ENCODE data around the gene THYN1.
A peak's percentile ranks its signal among the peaks of the same experiment; 100 is the strongest.
"Not testable (repeated sequence)": the region's sequence is repeated elsewhere in the genome, so short reads cannot be mapped to it uniquely, and the experiment has no call there.

THYN1 gene

DNA sequence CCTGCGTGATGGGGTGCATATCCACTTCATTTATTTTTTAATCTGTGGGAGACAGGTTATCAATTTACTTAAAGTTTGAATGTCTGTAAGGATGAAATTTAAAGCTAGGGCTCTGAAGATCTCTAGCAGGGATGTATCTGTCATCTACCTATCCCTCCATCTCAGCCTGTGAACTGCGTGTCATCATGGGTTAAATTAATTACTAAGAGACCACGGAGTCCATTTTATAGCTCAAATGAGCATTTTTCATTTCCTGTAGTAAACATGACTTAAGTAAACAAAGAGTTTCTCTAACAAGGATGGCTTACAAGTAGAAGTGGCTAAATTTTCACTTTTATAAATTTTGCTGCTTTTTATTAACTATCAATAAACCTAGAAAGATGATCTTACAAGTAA is 20.2 kb upstream of the THYN1 start:
- no peak for DNase-seq

DNA sequence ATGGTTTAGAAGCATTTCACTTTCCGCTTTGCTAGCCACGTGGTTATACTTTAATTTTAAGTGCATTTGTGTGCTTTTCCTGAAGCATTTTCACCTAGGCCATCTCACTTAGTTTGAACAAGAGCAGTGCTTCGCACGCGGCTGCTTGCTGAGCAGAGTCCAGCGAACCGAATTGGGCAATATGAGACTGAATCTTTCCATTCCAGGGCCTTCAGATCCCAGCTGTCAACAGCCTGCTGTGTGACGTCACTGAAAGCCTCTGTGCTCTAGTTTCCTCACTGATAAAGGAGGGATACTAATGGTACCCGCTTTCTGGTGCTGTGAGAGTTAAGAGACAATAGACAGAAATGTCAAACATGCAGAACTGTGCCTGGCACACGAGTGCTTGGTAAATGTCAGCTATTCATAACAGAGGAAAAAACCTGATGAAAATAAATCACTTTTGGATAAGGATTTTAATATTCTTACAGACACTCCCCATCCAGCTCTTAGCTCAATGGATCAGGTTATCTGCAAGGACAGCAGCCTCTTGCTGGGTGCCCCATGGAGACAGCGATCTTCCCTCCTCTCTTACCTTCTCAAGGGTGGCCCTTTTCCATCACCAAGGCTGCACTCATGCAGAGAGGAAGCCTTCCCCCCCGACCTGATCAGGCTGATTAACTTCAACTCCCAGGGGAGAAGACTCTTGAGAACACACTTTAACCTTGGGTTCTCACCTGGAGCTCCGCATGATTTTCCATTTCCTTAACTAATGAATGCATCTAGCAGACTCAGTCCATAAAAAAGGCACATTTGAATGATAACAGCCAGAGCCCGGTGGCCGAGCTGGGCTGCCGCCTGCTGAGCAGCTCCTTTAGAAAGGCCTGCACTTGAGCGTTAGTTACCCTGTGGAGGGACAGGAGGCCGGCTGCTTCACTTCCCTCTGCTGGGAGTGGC is 19.5 kb upstream of the THYN1 start:
- no peak for DNase-seq

DNA sequence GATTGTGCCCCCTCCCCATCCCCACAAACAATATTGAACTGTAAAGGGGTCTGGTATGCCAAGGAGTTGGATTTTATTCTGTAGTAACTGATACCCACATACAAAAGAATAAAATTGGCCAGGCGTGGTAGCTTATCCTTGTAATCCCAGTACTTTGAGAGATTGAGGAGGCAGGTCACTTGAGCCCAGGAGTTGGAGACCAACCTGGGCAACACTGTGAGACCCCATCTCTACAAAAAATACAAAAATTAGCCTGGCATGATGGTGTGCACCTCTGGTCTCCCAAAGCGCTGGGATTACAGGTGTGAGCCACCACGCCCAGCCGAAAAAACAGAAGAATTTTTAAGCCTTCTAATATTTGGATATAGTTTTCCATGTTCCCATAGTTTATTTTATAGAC is 18.8 kb upstream of the THYN1 start:
- DNase-seq = no peak

DNA sequence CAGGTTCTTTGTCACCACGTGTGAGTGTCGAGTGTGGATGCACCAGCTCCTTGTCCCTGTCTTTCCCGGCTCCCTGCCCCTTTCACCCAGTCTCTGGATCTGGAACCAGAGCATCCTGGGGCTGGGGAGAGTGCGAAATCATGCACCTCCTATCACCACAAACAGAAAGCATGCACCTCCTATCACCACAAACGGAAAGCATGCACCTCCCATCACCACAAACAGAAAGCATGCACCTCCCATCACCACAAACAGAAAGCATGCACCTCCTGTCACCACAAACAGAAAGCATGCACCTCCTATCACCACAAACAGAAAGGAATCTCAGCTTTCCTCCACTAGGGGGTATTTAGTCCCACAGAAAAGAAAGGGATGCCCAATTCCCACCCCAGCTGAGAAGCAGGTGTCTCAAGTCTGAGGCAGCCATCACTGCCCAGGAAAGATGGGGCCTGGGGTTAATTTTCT is 17.1 kb upstream of the THYN1 start:
- DNase-seq = no peak

DNA sequence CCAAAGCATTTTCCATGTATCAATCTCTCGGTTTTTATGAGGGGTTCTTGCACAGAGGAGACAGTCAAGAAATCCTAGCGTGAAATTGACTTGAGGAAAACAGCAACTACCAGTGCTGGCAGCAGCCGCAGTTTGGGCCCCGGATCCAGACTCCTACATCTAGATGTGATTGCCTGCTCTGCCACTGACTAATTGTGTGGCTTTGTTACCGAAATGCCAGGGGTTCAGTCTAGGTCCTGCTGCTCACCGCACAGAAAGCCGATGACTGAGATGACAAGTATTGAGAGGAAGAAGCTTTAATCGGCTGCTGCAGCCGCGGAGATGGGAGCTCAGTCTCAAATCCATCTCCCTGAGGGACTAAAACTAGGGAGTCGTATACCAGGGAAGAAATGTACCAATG is 14.8 kb upstream of the THYN1 start:
- DNase-seq = no peak

DNA sequence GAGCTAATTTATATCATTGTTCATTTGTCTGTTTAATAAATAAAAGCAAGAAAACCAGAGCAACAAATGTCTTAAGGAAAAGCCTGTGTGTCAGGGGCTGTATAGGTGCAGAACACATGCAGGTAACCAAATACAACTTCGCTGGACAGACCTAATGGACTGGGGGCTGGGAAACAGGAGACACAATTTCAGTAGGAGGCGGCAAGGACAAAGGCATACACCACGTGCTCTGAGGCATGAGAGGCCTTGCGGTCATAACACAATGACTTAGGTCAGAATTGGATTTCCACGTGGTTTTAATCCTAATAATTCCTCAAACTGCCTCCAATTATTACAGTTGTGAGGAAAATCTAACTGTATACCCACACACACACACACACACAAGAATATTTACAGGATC is 14.3 kb upstream of the THYN1 start:
- DNase-seq = no peak

DNA sequence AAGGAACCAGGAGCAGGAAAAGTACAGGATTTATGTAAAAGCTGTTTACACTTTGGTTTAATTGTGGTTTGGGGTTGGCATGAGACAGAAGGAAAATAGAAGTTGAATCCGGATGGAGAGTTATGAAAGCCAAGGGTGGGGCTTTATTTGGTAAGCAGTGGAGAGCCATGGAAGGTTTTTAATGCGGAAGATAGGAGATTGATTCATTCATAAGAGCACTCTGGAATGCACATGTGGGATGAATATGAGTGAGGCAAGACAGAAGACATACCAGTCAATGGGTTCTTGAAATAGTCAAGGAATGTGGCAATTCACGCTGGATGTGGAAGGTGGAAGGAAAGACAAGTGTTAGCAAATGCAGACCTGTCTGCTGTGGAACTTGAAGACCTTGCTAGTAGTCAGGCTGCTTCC is 13.7 kb upstream of the THYN1 start:
- no peak for DNase-seq

DNA sequence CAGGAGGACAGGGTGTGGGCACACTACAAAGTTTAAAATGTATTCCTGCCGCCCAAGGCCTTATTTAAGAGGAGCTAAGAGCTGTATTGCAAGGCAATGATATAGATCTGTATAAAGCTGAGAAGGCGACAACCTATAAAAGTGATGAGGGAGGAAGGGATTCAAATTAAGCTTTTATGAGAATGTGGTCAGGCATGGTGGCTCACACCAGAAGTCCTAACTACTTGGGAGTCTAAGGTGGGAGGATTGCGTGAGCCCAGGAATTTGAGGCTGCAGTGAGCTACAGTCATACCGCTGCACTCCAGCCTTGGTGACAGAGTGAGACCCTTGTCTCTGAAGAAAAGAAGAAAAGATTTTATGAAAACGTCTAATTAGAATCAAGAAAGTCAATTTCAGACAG is 13.3 kb upstream of the THYN1 start:
- no peak for DNase-seq

DNA sequence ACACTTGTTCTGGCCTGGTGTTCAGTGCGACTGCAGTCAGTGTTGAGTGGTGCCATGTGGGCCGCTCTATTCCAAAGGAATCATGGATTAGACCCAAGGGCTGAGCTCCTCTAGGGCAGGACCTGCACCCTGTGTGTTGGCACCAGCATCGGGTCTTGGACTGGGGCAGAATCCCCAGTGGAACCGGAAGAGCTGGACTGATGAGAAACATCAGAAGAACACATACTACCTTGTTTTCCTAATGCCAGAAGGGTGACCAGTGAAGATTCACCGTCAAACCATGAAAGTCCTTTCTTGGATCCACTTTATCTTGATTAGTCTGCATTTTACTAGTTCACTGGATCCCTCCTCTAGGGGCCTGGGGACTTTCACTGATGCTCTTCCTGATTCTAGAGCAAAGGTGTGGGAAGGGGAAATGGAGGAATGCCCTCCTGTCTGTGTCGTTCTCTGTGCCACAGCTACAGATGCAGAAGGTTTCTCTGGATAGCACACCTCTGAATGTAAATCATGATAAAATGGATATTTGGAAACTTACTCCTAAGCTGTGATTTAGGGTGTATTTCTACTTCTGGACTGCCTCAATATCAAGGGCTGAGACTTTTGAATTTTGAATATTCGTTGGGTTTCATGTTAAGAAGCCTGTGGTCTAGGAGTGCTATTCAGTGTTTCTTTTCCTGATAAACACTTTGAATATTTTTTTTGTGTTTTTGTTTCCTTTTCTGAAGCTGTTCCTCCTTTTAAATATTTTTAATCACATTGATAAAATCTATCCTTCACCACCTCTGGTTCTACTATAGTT is 12.0 kb upstream of the THYN1 start:
- DNase-seq = no peak

DNA sequence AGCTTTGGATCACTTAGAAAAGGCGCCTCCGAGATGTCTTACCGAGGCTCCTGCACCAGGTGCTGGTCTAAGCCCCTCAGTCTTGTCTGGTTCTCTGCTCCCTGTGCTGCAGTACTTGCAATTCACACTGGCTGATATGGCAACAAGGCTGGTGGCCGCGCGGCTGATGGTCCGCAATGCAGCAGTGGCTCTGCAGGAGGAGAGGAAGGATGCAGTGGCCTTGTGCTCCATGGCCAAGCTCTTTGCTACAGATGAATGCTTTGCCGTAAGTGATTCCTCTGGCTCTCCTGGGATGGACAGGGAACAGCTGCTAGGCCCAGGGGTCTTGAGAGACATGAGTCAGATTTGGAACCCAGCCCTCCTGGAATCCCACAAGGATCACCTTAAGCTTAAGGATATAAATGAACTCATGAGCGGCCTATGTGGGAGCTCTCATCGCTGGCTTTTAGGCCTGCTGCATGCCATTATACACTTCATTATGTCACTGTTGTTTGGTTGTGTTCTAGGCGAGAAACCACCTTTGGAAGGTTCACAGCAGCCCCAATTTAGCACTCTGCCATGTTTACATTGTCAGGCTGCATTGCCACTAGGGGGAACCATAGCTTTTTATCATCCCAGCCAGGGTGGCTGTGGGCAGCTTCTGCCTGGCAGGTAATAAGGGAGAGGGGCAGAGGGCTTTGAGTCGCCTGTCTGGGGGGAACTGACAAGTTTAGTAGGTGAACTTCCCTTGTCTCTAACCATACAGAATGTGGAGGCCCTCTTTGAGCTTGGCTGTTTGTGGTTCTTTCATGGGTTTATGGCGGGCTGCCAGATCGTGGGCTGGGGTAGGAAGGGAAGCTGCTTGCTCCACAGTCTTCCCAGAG is 8.7 kb upstream of the THYN1 start:
- DNase-seq = peak; percentile 29

DNA sequence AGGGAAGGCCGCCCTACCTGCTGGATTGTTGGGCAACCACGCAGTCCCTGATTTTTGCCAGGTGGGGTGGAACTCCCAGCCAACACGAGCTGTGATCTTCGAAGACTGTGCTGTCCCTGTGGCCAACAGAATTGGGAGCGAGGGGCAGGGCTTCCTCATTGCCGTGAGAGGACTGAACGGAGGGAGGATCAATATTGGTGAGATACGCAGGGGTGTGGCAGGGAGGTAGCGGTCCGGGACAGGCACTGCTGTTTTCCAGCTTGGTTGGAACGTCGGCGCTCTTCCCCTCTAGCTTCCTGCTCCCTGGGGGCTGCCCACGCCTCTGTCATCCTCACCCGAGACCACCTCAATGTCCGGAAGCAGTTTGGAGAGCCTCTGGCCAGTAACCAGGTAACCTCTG is 7.8 kb upstream of the THYN1 start:
- DNase-seq = no peak

DNA sequence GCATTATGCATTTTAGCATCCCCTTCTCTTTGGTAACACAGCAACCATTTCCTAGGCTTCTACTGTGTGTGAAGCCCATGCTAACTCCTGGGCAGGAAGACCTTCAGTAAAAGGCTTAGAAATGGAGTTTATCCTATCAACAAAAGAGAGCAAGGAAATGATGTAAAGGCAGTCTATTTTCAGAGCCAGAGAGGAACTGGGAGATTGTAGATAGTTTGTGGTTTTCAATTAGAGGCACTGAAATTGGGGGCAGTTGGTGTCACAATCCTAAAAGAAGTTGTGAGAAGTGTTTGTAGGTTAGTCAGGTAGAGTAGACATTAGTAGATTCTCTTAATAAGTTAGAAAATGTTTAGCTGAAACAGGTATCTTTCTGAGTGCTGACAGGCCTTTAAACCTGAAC is 7.4 kb upstream of the THYN1 start:
- no peak for DNase-seq

DNA sequence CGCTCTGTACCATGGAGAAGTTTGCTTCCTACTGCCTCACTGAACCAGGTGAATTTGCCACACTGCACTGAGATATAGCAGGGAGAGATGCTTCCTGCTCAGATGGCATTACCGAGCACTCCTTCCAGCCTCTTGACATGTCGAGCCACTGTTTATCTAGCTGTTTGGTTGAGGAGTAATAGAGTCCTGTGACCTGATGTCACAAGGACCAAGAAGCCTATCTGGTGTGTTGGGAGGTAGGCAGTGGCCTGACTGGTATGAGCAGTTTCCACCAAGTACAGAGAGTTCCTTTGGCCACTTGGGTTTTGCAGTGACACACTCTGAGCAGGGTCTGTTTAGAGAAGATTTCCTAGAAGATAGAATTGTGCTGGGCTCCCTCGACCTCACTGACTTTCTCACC is 5.4 kb upstream of the THYN1 start:
- DNase-seq = no peak

DNA sequence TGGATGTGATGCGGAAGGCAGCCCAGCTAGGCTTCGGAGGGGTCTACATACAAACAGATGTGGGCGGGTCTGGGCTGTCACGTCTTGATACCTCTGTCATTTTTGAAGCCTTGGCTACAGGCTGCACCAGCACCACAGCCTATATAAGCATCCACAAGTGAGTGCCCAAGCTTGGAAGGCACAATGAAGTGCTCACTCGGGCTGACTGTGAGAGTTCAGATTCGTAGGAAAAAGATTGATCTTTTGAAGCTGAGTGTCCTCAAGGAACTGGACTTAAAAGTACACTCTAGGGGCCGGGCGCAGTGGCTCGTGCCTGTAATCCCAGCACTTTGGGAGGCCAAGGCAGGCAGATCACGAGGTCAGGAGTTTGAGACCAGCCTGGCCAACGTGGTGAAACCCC is 3.9 kb upstream of the THYN1 start:
- no peak for DNase-seq

DNA sequence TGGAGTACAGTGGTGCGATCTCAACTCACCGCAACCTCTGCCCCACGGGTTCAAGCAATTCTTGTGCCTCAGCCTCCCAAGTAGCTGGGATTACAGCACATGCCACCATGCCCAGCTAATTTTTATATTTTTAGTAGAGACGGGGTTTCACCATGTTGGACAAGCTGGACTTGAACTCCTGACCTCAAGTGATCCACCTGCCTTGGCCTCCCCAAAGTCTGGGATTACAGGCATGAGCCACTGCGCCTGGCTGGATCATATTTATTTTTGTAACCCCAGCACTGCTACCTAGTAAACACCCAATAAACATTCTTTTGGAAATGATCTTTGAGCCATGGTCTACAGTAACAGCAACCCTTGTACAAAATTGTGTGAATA is 2.0 kb upstream of the THYN1 start:
- DNase-seq = not testable (repeated sequence)

DNA sequence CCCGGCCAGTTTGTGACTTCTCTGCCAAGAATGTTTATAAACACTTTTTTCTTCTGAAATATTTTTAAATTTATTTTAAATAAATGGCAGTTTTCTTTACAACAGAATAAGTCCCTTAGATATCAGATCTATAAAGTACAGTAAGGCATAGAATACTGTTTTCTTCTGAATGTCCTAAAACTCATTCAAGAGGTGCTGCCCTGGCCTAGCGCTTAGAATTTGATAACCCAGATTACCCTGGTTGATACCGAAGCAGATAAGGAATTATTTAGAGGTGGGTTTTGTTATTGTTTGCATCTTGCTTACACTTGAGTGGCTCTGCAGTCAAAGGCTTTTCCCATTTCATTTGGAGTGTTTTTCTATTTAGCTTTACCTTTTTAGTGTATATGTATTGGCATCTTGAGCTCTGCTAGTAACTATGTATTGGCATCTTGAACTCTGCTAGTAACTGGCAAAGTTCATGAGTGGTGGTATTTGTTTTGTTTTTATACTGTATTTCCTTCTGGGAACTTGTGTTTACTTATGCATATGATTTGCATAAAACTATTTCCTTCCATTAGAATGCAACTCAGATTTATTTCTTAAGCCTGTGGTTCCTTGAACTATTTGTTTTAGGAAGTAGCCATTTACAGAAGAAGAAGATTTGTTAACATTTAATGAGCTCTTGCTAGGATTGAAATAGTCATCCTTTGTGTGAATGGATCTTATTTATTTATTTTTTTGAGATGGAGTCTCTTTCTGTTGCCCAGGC is 1.5 kb upstream of the THYN1 start:
- DNase-seq = no peak

DNA sequence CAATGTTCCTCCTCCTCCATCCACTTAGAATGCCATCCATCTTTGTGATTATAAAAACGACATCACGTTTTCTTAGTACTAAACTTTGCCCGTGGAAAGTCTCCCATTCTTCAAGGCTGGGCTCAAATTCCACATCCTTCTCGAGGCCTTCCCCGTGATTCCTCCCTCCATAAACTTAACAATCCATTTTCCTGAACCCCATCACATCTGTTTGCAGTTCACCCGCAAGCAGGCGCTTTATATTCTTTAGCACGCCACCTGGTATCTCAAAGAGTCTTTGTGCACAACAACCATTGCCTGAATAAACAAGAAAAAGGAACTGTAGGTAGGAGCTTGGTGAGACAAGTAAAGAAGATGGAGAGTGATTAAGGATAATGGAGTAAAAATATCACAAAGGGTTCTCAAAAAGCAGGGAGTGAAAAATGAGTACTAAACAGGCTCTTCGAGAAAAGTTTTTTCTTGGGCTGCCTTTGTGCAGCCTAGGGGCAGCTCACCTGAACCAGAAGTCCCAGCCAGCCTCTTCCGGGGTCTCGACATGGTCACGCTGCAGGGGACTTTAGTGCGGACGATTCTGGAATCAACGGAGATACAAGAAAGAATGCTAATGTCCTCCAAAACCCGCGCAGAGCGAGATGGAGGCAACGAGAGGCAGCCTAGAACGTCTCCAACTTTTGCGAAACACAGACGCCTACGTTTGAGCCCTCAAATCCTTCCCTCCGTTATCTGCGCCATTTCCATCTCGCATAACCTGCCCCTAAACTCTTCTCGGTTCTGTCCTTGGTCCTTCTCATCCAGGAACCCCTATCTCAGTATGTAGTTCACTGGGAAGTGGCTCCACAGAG is 585 bp downstream of the THYN1 start:
- no peak for DNase-seq

DNA sequence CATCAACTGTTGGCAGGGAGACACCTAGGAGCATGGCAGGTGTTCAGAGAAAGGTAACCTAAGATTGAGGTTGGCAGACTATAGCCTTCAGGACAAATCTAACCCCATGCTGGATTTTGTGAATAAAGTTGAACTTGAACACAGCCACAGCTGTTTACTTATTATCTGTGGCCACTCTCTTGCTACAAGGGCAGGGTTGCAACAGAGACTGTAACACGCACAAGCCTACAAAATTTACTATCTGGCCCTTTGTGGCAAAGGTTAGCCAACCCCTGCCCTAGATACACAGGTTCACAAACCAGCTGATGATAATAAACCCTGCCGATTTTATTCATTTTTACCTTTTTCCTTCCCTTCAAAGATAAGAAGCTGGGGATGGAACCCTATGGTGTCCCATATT is 2.5 kb downstream of the THYN1 start:
- no peak for DNase-seq

DNA sequence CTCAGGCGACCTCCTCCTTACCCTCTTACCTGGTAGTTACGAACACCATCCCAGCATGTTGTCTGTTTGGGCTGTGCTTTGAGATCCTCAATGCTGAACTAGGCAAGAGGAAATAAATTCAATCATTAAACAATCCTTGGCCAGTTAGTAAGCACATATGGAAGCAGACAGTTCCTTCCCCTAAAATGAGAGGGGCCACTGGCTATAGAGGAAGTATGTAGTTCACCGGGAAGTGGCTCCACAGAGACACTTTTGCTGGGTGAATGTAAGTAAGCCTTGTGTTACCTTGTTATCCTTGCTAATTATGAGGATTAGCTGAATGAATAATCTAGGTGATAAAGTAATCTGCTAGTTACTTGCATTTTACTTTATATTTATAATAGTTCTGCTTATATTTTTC is 2.9 kb downstream of the THYN1 start:
- DNase-seq = no peak

DNA sequence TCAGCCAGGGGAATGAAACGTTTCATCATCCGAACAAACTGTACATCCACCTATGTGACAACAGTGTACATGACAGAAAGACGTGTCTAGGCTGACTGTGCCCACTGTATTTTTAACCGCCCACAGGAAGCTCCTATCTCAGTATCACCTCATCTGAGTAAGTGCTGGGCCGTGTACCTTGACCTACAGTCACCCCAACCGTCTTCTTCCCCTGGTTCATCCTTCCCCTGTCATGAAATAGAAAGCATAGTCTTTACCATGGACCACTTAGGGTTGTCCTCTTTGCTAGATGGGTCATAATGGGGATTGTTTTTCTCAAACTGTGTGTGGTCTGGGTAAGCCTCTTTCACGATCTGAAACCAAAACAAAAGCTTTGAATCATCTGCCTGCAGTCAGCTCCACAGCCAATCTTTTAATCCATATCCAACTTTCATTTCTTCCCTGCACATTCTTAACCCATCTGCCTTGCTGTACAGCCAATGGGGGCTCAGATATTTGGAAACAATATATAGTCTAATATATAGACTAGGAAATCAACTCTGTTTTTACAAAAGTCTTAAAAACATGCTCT is 4.2 kb downstream of the THYN1 start:
- no peak for DNase-seq

DNA sequence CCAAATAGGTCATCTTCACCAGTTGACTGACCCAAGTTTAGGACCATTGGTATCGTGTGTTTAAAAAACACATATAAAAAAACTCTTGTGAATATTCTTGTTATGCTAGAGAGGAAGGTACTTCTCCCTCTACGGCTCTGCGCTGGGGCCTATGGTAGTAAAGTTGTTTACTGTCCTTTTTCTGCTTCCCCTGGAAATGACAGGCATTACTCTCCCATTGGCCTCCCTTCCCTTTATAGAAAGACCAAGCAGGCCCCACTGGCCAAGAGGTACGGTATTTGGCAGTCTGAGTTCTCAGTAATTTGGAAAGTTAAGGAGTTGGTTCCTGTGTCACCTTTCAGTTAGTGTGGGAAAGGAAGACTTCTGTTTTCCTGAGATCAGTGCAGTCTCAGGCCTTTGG is 6.5 kb downstream of the THYN1 start:
- no peak for DNase-seq

Measured in activated CD8-positive, alpha-beta memory T cell treated with anti-CD3 and anti-CD28 coated beads, Interleukin-2, amount 50 U/mL, for 4 hours (primary cell).